Urinary bladder (tissue), 4 donors: ENCODE results near the gene NR2F1-AS1. TPM values are rescaled to one million over a fixed set of nuclear protein-coding genes. Genes with fewer than 3 reads are reported as not detected.

Experiments used
- DNase-seq: peaks from one replicate; pipeline ENCODE4 v3.0.0-alpha.2; 2015; ENCODE audit errors: extremely low spot score
- H3K27ac ChIP-seq: one replicate; pipeline ENCODE4 v1.5.1; 2013; ENCODE audit warnings: low read depth, mild to moderate bottlenecking, moderate library complexity
- H3K36me3 ChIP-seq: one replicate; pipeline ENCODE4 v1.6.1; 2013; ENCODE audit warnings: mild to moderate bottlenecking, moderate library complexity; ENCODE audit not compliant: insufficient read depth
- H3K4me1 ChIP-seq: one replicate; pipeline ENCODE4 v1.6.1; 2013; ENCODE audit warnings: mild to moderate bottlenecking, moderate library complexity; ENCODE audit not compliant: insufficient read depth
- H3K4me3 ChIP-seq: one replicate; pipeline ENCODE4 v1.5.1; 2013; ENCODE audit warnings: low read depth, low read length
- WGBS: extraction: QIAGEN DNeasy Blood & Tissue Kit; methylation state at CpG from one replicate; pipeline ENCODE4 v1.1.7; 2013; 5-methylcytosine and 5-hydroxymethylcytosine counted together
- polyA plus RNA-seq: library from polyadenylated mRNA; stranded (reverse); fragments of 200-250 nt; gene quantifications from one replicate; pipeline ENCODE4 v1.2.3, GENCODE V29; 2013
- total RNA-seq: library from RNA; depleted of rRNA; stranded (reverse); fragments of >200 nt; gene quantifications from one replicate; pipeline ENCODE4 v1.2.3, GENCODE V29; 2014
- donor health status: healthy with polysubstance abuse.
- donor health status: healthy.

Gene NR2F1-AS1
- total and polyA plus RNA-seq, 2 donors = 25.9 to 61.4 TPM

DNA sequence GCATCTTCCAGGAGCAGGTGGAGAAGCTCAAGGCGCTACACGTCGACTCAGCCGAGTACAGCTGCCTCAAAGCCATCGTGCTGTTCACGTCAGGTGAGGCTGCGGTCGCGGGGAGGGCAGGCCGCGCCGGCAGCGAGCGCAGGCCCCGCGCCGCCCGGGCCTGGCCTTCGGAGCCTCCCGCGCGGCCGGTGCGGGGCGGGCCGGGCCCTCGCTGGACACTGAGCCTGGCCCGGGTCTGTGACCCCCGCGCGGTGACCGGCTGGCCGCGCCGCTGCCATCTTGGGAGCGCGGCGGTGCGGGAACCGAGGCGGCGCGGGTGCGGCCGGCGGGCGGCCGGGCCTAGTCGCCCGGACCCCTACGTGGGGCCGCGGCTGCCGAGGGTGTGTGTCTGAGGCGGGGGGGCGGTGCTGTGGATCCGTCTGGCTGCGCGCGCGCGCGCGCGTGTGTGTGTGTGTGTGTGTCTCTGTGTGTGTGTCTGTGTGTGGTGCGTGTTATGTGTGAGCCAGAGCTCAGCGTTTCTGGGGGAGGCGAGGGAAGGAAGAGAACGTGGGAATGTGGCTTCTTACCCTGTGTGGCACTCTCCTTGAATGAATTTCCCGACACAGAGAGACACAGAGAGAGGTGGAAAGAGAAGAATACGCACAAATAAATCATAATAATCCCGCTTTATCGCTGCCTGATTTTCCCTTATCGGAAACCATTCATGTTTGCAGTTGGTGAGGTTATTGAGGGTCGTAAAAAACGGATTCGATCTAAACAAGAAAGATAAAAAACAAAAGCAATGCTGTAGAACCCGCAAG lies 7.5 kb upstream of the NR2F1-AS1 start:
- Histone ChIP-seq H3K4me1 (no peaks in the 10 kb centered on the region), H3K36me3 (no peaks in the 10 kb centered on the region), H3K27ac (peak overlapping the region; percentile 46), H3K4me3 (peak overlapping the region; percentile 91)
- DNase-seq = no peak
- WGBS = 22% methylated on average over 78 of the region's 78 CpGs

DNA sequence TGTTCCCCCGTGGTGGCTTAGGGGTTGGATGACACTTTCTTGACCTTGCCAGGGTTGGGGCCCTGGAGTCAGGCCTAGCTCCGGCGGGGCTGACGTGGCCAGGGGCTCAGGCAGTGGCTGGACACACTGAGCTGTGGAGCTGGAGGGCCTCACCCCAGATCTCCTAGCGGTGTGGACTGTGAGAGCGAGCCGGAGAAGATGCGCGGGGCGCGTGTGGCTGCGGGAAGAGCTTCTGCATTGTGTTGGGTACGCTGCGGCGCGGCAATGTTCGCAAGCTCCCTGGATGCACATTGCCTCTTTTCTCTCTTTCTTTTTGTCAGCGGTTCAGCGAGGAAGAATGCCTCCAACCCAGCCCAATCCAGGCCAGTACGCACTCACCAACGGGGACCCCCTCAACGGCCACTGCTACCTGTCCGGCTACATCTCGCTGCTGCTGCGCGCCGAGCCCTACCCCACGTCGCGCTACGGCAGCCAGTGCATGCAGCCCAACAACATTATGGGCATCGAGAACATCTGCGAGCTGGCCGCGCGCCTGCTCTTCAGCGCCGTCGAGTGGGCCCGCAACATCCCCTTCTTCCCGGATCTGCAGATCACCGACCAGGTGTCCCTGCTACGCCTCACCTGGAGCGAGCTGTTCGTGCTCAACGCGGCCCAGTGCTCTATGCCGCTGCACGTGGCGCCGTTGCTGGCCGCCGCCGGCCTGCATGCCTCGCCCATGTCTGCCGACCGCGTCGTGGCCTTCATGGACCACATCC lies 6.8 kb upstream of the NR2F1-AS1 start:
- no peak for DNase-seq
- Histone ChIP-seq H3K4me3 (peak overlapping the region; percentile 91), H3K36me3 (no peaks in the 10 kb centered on the region), H3K27ac (peak overlapping the region; percentile 46), H3K4me1 (no peaks in the 10 kb centered on the region)
- 20% methylated on average over 59 of the region's 59 CpGs for WGBS

DNA sequence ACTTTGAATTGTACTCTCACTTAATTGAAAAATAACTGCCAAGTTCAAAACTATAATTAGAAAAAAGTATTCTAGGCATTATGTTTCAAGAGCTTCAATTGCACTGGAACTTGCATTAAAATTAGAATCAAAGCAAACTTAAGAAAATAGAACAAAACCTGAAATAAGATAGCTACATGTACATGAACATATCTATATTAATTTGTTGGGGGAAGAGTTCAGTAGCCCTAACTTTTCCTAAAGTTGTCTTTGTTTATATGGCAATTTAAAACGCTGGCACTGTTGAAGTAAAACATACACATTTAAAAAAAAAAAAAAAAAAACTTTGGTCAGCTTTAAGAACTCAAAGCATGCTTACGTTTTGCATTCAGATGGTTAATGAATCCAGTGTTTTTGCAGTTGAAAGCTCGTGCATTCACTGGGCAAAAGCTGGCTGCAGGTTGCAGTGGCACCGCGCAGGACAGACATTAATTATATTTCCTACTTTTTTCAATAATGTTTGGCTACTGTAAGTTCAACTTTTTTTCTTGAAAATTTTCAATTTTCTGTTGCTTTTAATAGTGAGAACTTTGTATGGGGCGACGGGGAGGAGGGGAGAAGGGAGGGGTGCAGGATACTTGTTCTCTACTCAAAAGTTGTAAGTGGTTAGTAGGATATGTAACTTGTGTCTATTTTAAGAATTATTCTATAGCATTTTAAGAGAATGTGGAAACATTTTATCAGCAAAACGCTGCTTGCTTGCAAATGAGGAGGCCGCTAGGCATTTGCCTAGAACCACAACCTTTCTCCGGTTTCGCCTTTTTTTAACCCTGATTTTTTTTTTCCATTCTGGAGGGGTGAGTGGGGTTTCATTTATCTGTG lies 5.9 kb upstream of the NR2F1-AS1 start:
- Histone ChIP-seq H3K4me1 (no peaks in the 10 kb centered on the region), H3K36me3 (no peaks in the 10 kb centered on the region), H3K4me3 (peak overlapping the region; percentile 99), H3K27ac (peak overlapping the region; percentile 2)
- WGBS = 31% methylated on average over 11 of the region's 11 CpGs
- no peak for DNase-seq

DNA sequence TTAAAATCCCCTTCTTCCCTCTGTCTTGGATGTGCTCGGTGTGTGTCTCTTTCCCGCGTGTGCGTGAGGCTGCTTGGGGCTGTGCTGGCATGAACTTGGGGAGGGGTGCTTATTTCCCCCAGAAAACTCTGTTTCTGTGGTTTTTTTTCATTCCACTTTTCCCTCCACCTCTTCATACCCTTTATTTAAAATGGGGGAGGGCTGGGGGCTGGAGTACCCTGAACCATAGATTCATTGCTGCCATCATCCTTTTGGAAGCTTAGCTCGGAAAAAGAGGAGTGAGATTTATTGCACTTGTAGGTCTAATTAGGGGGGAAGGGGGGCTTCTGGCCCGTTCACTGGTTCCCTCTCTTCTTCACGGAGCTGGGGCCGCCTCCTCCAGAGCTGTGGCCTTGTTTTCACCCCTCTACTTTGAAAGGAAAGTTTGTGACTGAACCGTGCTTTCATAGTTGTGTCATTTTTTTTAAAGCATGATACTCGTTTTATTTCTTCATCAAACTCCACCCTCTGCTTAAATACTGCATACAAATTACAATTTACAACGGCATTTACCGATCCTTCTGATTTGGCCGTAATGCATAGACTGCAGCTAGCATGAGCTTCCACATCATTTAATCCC lies 4.9 kb upstream of the NR2F1-AS1 start:
- Histone ChIP-seq H3K4me3 (peak overlapping the region; percentile 99), H3K36me3 (no peaks in the 10 kb centered on the region), H3K4me1 (no peaks in the 10 kb centered on the region), H3K27ac (peak overlapping the region; percentile 80)
- 10% methylated on average over 13 of the region's 13 CpGs for WGBS
- DNase-seq = no peak

DNA sequence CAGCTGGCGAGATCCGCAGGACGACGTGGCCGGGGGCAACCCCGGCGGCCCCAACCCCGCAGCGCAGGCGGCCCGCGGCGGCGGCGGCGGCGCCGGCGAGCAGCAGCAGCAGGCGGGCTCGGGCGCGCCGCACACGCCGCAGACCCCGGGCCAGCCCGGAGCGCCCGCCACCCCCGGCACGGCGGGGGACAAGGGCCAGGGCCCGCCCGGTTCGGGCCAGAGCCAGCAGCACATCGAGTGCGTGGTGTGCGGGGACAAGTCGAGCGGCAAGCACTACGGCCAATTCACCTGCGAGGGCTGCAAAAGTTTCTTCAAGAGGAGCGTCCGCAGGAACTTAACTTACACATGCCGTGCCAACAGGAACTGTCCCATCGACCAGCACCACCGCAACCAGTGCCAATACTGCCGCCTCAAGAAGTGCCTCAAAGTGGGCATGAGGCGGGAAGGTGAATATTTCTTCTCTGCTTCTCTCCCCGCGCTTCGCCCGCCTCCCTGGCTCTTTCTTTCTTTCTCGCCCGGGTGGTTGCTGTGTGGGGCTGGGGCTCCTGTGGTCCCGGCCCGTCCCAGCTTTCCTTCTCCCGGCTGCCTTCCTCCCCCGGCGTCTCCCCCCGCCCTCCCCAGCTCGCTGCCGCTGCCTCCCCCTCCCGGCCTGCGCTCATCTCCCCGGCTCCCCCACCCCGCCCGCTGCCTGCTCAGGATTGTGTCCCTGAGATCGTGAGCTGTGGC lies 4.2 kb upstream of the NR2F1-AS1 start:
- no peaks in the 10 kb centered on the region for H3K4me1 ChIP-seq
- H3K27ac ChIP-seq = peak overlapping the region; percentile 80
- H3K4me3 ChIP-seq = peak overlapping the region; percentile 99
- no peak for DNase-seq
- 2% methylated on average over 70 of the region's 70 CpGs for WGBS
- no peaks in the 10 kb centered on the region for H3K36me3 ChIP-seq

DNA sequence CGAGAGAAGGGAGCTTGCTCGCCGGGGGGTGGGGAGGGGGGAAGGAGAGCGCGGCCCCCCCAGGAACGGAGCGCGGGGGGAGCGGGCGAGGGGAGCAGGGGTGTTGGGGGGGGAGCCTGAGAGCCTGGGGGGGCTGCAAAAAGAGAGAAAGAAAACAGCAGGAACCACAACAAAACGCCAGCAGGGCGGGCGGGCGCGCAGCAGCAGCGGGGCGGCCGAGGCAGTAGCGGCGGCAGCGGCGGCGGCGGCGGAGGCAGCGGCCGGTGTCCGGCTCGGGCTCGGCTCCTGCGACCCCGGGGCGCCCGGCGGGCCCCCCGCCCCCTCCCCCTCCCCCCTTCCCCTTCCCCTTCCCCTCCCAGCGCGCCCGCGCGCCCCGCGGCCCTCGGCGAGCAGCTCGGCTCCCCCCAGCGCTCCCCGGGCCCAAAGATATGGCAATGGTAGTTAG lies 3.6 kb upstream of the NR2F1-AS1 start:
- no peaks in the 10 kb centered on the region for H3K36me3 ChIP-seq
- peak overlapping the region; percentile 85 for H3K27ac ChIP-seq
- WGBS = under 1% methylated on average over 38 of the region's 48 CpGs
- DNase-seq = no peak
- H3K4me3 ChIP-seq = peak overlapping the region; percentile 99
- H3K4me1 ChIP-seq = no peaks in the 10 kb centered on the region

DNA sequence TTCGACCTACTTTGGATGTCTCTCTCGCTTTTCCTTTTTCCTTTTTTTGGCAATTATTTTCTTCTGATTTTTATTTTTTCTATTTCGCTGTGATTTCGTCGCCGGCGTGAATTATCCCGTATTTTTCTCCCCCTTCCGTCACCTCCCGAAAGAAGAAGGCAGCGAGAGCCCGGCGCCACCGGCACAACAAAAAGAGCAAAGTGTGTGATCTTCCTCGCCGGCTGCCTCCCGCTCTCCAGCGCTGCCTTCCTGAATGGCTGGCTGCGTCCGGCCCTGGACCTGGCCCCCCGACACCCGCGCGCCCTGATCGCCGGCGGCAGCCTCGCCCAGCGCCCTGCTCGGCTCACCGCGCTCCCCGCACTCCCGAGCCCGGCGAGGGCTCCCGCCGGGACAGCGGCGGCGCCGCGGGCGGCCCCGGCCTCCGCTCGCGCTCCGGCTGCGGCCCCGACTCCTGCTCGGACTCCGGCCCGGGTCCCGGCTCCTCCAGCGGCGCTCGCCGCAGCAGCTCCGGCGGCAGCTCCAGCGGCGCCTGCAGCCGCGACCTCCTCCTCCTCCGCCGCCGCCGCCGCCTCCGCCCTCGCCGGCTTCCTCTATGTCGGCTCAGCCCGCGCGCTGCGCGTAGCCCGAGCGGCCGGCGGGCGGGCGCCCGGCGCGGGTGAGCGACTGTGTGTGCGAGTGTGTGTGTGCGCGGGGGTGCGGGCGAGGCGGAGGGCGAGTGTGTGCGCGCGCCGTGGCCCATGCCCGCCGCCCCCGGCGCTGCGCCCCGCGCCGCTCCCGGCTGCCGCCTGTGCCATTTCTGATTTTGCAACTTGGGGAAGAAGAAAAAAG lies 3.0 kb upstream of the NR2F1-AS1 start:
- no peak for DNase-seq

DNA sequence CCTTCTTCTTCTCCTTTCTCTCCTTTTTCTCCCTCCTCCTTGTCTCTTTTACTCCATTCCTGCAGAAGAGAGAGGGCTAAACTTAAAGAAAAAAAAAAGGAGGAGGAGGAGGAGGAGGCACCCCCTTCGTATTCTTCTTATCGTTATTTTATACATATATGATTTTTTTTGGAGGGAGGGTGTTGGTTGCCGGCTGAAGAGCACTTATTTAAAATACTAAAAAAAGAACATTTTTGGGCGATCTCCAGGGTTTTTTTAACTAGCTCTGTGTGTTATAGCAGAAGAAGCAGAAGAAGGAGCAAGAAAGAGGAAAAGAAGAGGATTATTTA lies 2.4 kb upstream of the NR2F1-AS1 start:
- Histone ChIP-seq H3K4me1 (no peaks in the 10 kb centered on the region), H3K27ac (peak overlapping the region; percentile 57), H3K36me3 (no peaks in the 10 kb centered on the region), H3K4me3 (peak overlapping the region; percentile 99)
- no peak for DNase-seq
- WGBS = under 1% methylated on average over 4 of the region's 4 CpGs

More for the DNA sequence above, 3.0 kb upstream of the NR2F1-AS1 start:
- WGBS = under 1% methylated on average over 110 of the region's 110 CpGs
- Histone ChIP-seq H3K36me3 (no peaks in the 10 kb centered on the region), H3K4me1 (no peaks in the 10 kb centered on the region), H3K4me3 (peak overlapping the region; percentile 99), H3K27ac (peak overlapping the region; percentile 85)

DNA sequence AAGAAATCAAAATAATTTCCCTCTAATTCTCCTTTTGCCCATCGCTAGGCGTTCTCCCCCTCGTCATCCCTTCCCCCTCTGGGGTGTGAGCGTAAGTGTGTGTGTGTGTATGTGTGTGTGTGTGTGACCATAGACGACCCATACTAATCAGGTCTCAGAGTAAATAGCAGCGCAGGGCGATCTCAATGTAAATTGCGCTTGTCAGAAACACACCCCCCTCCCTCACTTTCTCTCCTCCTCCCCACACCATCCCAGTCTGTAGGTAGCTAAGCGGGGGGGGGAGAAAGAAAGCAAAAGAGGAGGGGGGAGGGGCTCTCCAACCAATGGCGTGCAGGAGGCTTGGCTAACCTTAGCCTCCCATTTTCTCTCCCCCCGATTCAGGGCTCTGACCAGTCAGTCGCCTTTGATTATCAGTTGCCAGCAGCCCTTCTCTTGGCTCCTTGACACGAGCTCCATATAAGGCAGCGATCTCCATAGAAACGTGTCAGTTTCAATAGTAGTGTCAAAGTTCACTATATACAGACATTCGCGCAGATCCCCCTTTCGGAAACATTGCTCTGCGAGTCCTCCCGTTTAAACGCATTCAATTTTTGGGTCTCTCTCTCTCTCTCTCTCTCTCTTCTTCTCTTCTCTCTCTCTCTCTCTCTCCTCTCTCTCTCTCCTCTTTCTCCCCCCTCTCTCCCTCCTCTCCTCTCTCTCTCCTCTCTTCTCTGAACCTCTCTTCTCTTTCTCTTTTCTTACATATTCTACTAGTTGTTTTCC lies 1.8 kb upstream of the NR2F1-AS1 start, which contains the start of gene NR2F1:
NR2F1 (plus strand) TSS at position 546 of the 762 bp plus-strand sequence. CDS start 1,802 bp downstream, outside the sequence.
- DNase-seq = peak; percentile 91
- Histone ChIP-seq H3K4me1 (no peaks in the 10 kb centered on the region), H3K27ac (peak within 1 kb of the TSS; percentile 85), H3K4me3 (peak within 1 kb of the TSS; percentile 99), H3K36me3 (no peaks in the 10 kb centered on the region)
- under 1% methylated on average over 21 of the region's 21 CpGs for WGBS

DNA sequence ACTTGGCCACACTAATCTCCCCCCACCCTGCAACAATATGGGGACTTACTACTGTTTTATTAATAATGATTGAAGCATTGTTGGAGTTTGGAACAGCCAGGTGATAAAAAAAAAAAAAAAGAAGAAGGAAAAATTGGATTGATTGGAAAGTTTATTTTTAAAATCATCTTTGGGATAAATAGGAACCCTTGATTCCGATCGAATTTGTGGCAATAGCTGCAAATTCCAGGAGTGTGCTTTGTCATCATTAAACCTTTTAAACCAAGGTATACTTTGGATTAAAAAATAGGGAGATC lies 1.1 kb upstream of the NR2F1-AS1 start:
- Histone ChIP-seq H3K4me1 (no peaks in the 10 kb centered on the region), H3K27ac (peak overlapping the region; percentile 65), H3K4me3 (no peak overlapping the region), H3K36me3 (no peaks in the 10 kb centered on the region)
- no peak for DNase-seq
- WGBS = under 1% methylated on average over 2 of the region's 2 CpGs

DNA sequence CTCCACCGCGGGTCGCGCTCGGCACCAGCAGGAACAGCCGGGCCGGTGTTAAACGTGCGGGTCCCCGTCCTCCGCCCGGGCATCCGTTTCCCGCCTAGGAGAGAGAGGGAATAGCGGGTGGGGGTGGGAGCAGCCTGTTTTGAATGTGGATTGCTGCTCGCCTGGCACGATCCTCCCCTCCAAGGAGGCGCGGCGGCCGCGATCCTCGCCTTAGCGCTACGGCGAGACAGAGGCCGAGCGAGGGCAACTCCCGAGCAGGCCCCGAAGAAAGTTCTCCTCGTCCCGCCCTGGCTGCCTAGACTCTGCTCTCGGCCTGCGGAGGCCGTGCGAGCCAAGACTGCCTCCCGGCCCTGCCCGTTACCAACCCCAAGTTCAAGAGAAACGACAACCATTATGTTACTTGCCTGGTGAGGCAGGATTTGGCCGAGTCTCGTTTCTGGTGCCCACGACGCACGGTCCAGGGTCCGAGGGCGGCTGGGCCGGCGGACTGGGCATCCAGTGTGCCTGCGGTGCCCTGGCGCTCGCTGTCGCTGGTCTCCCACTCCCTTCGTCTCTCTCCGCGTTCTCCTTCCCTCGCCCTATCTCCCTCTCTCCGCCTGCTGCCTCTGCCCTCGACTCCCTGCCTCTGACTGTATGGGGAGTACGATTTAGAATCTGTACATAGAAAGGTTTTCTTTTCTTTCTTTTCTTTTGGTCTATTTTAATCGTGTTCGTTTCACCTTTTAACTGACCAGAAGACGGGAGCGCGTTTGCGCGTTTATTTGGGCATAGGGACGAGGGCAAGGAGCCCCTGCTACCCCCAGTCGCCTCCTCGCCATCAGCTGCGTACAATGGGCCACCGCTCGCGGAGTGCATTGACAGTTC lies 724 bp downstream of the NR2F1-AS1 start:
- Histone ChIP-seq H3K4me3 (peak overlapping the region; percentile 57), H3K27ac (peak overlapping the region; percentile 84), H3K4me1 (no peaks in the 10 kb centered on the region), H3K36me3 (no peaks in the 10 kb centered on the region)
- no peak for DNase-seq
- under 1% methylated on average over 73 of the region's 73 CpGs for WGBS
